Skin of body (tissue), 2 donors: ENCODE measurements around the gene CYTH2. TPM values are rescaled to one million over a fixed set of nuclear protein-coding genes. Genes with fewer than 3 reads are reported as not detected.
"Not testable (repeated sequence)": the region's sequence is repeated elsewhere in the genome, so short reads cannot be mapped to it uniquely, and the experiment has no call there.

Experiments used
- DNase-seq: peaks from one replicate; lab custom pipeline; 2025; lab: John Stamatoyannopoulos, UW
- total RNA-seq: library from RNA; depleted of rRNA; stranded (reverse); fragments of >200 nt; gene quantifications from one replicate; pipeline ENCODE4 v1.2.3, GENCODE V29; 2014

The CYTH2 gene
- total RNA-seq, 1 donor from 2014 or later: 27.4 TPM

- DNase-seq: no peak
Observed at GRCh38 chr19:48511321-48511731, 42.2 kb downstream of the CYTH2 start.

- DNase-seq: no peak
Observed at GRCh38 chr19:48511800-48512503, 42.8 kb downstream of the CYTH2 start, which contains the start of gene LMTK3. Gene LMTK3, minus strand, starts transcription at chr19:48511835. Its CDS starts 259 bp downstream, at chr19:48511576.

- no peak for DNase-seq
Observed at GRCh38 chr19:48512504-48513288, 43.5 kb downstream of the CYTH2 start.

DNA sequence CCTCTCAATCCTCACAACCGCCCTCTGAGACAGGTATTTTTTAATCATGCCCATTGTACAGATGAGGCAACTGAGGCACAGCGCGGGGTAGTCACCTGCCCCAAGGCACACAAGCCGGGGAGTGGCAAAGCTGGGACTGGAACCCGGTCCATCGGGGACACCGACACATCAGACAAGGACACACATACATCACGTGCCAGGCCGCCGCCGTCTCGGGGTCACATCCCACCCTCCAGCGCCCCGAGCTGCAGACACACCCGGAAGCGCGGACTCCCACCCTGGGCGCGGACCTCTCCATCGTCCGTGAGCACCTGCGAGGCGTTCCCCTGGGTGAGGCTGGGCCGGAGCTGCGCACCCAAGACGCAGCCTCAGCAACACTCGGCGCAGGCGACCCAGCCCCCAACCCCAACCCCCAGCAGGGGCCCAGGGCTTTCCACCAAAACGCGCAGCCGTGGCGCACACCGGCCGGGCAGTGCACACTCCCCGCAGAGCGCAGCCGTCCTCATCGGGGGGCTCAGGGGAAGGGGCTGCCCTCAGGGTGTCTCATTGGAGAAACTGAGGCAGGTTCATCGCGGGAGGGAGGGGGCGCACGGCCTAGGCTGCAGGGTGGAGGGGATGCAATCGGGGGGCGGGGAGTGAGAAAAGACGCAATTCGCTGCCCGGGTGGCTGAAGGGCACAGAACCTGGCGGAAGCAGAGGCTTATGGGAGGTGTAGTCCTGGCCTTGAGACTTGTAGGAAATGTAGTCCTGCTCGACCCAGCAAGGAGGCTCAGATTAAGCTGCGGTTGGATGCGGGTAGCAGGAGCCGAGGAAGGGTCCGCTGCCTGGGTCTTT is 44.3 kb downstream of the CYTH2 start:
- no peak for DNase-seq

DNA sequence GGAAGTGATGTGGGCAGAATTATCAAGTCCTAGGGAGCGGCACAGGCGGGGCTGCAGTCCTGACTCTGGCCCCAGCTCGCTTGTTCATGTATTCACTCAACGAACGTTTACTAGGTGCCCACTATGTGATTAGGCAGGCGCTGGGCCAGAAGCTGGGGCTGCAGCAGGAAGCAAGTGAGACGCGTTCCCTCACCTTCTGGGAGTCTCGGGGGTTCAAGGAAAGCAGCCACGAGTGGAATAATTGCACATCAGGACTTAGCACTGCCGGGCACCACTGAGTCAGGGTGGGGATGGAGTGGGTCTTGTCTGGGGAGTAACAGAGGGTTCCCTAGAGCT is 44.9 kb downstream of the CYTH2 start:
- DNase-seq: no peak

DNA sequence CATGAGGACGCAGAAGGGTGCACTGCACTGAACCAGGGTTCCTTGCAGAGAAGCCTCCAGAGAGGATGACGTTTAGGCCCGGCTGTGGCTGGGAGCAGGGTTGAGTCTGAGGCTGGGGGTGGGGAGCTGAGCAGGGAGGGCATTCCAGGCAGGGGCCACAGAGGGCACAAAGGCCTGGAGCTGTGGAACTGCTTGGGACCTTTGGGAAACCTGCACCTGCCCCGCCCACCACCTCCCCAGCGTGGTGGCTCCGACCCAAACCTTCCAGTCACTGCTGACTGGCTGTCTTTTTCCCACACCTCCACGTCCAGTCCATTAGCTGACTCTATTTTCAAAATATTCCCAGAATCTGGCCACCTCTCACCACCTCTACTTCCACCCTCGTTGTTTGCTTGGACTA is 47.4 kb downstream of the CYTH2 start:
- no peak for DNase-seq

- DNase-seq: no peak
Observed at GRCh38 chr19:48518207-48518606, 49.0 kb downstream of the CYTH2 start.

GRCh38 chr19:48519426-48519825 is 50.3 kb downstream of the CYTH2 start:
- DNase-seq: not testable (repeated sequence)

DNA sequence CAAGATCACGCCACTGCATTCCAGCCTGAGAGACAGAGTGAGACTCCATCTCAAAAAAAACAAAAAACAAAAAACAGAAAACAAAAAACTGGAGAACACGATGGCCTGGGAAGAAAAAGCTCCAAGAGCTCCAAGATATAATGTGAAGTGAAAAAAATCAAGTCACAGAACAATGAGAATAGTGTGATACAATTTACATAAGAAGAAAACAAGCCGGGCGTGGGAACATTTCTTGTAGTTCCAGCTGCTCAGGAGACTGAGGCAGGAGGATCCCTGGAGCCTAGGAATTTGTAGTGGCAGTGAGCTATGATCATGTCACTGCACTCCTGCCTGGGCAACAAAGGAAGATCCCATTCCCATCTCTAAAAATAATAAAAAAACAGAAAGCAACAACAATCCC is 51.0 kb downstream of the CYTH2 start:
- DNase-seq: no peak

DNA sequence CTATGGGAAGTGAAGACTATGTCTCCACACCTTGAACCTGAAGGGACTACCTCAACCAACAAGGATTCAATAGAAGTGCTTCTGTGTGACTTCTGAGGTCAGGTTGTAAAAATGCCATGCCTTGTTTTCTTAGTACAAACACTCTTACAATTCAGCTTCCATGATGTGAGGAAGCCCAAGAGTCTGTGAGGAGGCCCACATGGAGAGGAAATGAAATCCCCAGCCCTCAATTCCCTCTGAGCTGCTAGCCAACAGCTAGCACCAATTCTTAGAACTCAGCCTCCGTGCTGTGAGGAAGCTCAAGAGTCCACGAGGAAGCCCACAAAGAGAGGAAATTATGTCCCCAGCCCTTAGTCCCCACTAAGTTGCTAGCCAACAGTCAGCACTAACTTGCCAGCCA is 55.1 kb downstream of the CYTH2 start:
- DNase-seq: no peak

DNA sequence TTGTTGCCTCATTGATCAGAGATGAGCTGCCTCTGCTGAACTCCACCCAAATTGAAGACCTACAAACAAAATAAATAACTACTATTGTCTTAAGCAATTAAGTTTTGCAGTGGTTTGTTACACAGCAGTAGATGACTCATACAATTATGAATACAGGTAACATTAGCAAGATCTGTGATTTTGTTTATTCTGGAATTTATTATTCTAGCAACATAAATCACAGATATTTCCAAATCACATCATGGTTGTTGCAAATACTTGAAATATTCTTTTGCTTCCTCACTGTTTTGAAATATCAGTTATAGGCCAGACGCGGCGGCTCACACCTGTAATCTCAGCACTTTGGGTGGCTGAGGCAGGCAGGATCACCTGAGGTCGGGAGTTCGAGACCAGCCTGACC is 55.6 kb downstream of the CYTH2 start:
- DNase-seq: no peak

- no peak for DNase-seq
Observed at GRCh38 chr19:48529156-48529555, 60.0 kb downstream of the CYTH2 start.

GRCh38 chr19:48530066-48530720 is 61.0 kb downstream of the CYTH2 start:
- no peak for DNase-seq

DNA sequence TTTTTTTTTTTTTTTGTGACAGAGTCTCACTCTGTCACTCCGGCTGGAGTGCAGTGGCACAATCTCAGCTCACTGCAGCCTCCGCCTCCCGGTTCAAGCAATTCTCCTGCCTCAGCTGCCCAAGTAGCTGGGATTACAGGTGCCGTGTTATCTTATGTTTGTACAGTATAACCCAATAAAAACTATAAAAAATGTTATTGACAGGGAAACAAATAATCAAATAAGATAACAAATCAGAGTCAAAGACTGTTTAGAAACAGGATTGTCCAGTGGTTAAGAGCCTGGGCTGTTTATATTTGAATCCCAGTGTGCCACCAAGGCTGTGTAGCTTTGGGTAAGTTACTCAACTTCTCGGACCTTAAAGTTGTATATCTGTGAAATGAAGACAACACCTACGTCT is 61.6 kb downstream of the CYTH2 start:
- DNase-seq: no peak

Other genes with a start within 250 kb of the CYTH2 start
- gene CARD8, start 213.5 kb upstream of the CYTH2 start, total RNA-seq: 34.0 TPM
- gene ZNF114, start 199.3 kb upstream of the CYTH2 start, total RNA-seq: 4.1 TPM
- gene EMP3, start 143.8 kb upstream of the CYTH2 start, total RNA-seq: 37.8 TPM
- gene TMEM143, start 105.4 kb upstream of the CYTH2 start, total RNA-seq: 4.7 TPM
- not detected for gene SYNGR4, start 105.0 kb upstream of the CYTH2 start, total RNA-seq
- 46.5 TPM for gene KDELR1, start 77.8 kb upstream of the CYTH2 start, total RNA-seq
- gene GRIN2D, start 75.7 kb upstream of the CYTH2 start, total RNA-seq: 1.1 TPM
- gene GRWD1, start 23.4 kb upstream of the CYTH2 start, total RNA-seq: 8.3 TPM
- 1.2 TPM for gene KCNJ14, start 13.8 kb upstream of the CYTH2 start, total RNA-seq
- 0.79 TPM for gene LMTK3, start 42.5 kb downstream of the CYTH2 start, total RNA-seq
- gene SULT2B1, start 82.8 kb downstream of the CYTH2 start, total RNA-seq: 16.2 TPM
- 0.20 TPM for gene SPACA4, start 137.4 kb downstream of the CYTH2 start, total RNA-seq
- 2.0 TPM for gene FAM83E, start 145.7 kb downstream of the CYTH2 start, total RNA-seq
- gene RPL18, start 149.8 kb downstream of the CYTH2 start, total RNA-seq: 1,454 TPM
- 4.6 TPM for gene SPHK2, start 150.1 kb downstream of the CYTH2 start, total RNA-seq
- gene DBP, start 168.0 kb downstream of the CYTH2 start, total RNA-seq: 5.7 TPM
- 2.3 TPM for gene CA11, start 176.8 kb downstream of the CYTH2 start, total RNA-seq
- 0.30 TPM for gene NTN5, start 203.6 kb downstream of the CYTH2 start, total RNA-seq
- 0.59 TPM for gene FUT2, start 226.6 kb downstream of the CYTH2 start, total RNA-seq